Measurements from ENCODE around the gene BCR. TPM values are rescaled to one million over a fixed set of nuclear protein-coding genes. Genes with fewer than 3 reads are reported as not detected.

Gene BCR
- total and polyA plus RNA-seq, 2 of the 8 experiments (the other 6 are each of a cell fraction or from before 2014, with no cell fraction given): 66.7 to 130 TPM

- Histone ChIP-seq H2BK120ac (replicated peaks; ENCODE audit: low read depth, low read length) (no peak overlapping the region), H4K8ac (ENCODE audit: extremely low read depth, insufficient read depth, low read length) (no peak overlapping the region; the same call in 1 of the 2 replicates), H3K18ac (ENCODE audit: extremely low read depth, low read length) (no peak overlapping the region), H3K9ac (replicated peaks in 1 of 4; ENCODE audit: extremely low read depth in 1 of 4, low read depth in 3 of 4, low read length in 3 of 4) (no peak overlapping the region), H4K20me1 (replicated peaks in 1 of 2; ENCODE audit: control insufficient read depth in 1 of 2, insufficient read depth in 2 of 2, low read length in 2 of 2) (peaks cover 9 to 35% of the 10 kb centered on the region in 2 experiments), H3K4me1 (replicated peaks in 1 of 4; ENCODE audit: control insufficient read depth in 3 of 4, insufficient read depth in 4 of 4, low read length in 3 of 4) (peaks cover 0 to 8% (median 1%) of the 10 kb centered on the region in 4 experiments; a peak in 4 of 7 replicates), H2BK12ac (ENCODE audit: low read depth, low read length) (no peak overlapping the region), H2BK20ac (ENCODE audit: low read length) (no peak overlapping the region), H2AK5ac (ENCODE audit: low read depth, low read length) (no peak overlapping the region), H3K14ac (ENCODE audit: insufficient read length) (no peak overlapping the region), H3K79me1 (ENCODE audit: low read depth, low read length) (no peaks in the 10 kb centered on the region), H3K79me2 (ENCODE audit: control insufficient read depth in 1 of 2, insufficient read depth in 2 of 2, low read length in 2 of 2) (no peaks in the 10 kb centered on the region; a peak in 1 of 4 replicates), H4K5ac (ENCODE audit: insufficient read length, low read depth, low read length) (no peak overlapping the region), H3K23ac (ENCODE audit: insufficient read length) (no peak overlapping the region), H3K23me2 (ENCODE audit: low read depth, low read length) (no peaks in the 10 kb centered on the region), H2AFZ (ENCODE audit: low read length) (no peak overlapping the region), H3K27ac (ENCODE audit: low read depth, low read length) (no peak overlapping the region), H3K4me2 (ENCODE audit: insufficient read depth in 1 of 2, low read depth in 2 of 2, low read length in 2 of 2) (no peak overlapping the region), H2BK15ac (ENCODE audit: low read length) (no peak overlapping the region), H4K91ac (replicated peaks; ENCODE audit: insufficient read length, low read length) (no peak overlapping the region), H3K27me3 (replicated peaks in 1 of 4; ENCODE audit: control insufficient read depth in 3 of 4, extremely low read depth in 1 of 4, insufficient read depth in 3 of 4, low read length in 3 of 4) (no peaks in the 10 kb centered on the region), H3K9me3 (ENCODE audit: insufficient read depth in 2 of 2, low read depth in 1 of 2, low read length in 1 of 2) (no peaks in the 10 kb centered on the region), H3K56ac (replicated peaks; ENCODE audit: insufficient read length, low read depth, low read length) (no peak overlapping the region), H3K4me3 (ENCODE audit: extremely low read depth in 1 of 4, insufficient read depth in 2 of 4, low read depth in 3 of 4, low read length in 4 of 4) (no peak overlapping the region), H2BK5ac (ENCODE audit: low read depth, low read length) (no peak overlapping the region), H3K4ac (replicated peaks; ENCODE audit: insufficient read length, low read depth, low read length) (no peak overlapping the region), H3K36me3 (ENCODE audit: control insufficient read depth in 2 of 4, insufficient read depth in 4 of 4, low read length in 3 of 4) (peaks cover 6 to 51% (median 14%) of the 10 kb centered on the region in 4 experiments; a peak in 7 of 8 replicates)
- 95% methylated on average over 22 of the region's 22 CpGs; no CpG with 5 or more reads in 1 of the 2 experiments for WGBS, 2 experiments (ENCODE audit: extremely low coverage in 1 of 2, insufficient coverage in 1 of 2, insufficient read length in 1 of 2, insufficient replicate concordance in 2 of 2, low coverage in 1 of 2, low lambda C conversion rate in 2 of 2, missing lambda C conversion rate in 1 of 2)
- DNase-seq (ENCODE audit: low read depth in 1 of 2, low spot score in 2 of 2) (no peak), FAIRE-seq (no peak)
- ChIA-PET CTCF (ENCODE audit: partially characterized antibody) (interaction anchor here (1.1 to 13.6 kb wide), 7 partner anchors 10 to 134 kb away, joined by 3 to 249 read pairs (median 4); partner anchors contain the start of gene BCR), POLR2A (ENCODE audit: partially characterized antibody) (no interaction called here)
- TF ChIP-seq CHD2 (IDR thresholded peaks at IDR 0.05; ENCODE audit: low read length): no peak
- no peak for TF ChIP-seq CTCF (IDR thresholded peaks at IDR 0.05; ENCODE audit: control extremely low read depth in 1 of 3, insufficient read depth in 1 of 3, low read depth in 1 of 3, low read length in 3 of 3)
- TF ChIP-seq FOSL1 (IDR thresholded peaks at IDR 0.05; ENCODE audit: insufficient read depth, low read depth, low read length): no peak
- TF ChIP-seq ZNF274 (IDR thresholded peaks at IDR 0.05; ENCODE audit: borderline replicate concordance, extremely low read depth, low read length): no peak
- no peak for TF ChIP-seq SIX5 (IDR thresholded peaks at IDR 0.05; ENCODE audit: low read depth, low read length)
- no peak for TF ChIP-seq SUZ12 (IDR thresholded peaks at IDR 0.05; ENCODE audit: low read length)
- TF ChIP-seq HDAC6 (IDR thresholded peaks at IDR 0.05; ENCODE audit: low read depth, low read length): no peak
- no peak for TF ChIP-seq SIN3A (conservative IDR thresholded peaks at IDR 0.05 in 1 of 2, IDR thresholded peaks at IDR 0.05 in 1 of 2; ENCODE audit: low read depth in 1 of 2, low read length in 2 of 2)
- TF ChIP-seq GABPA (IDR thresholded peaks at IDR 0.05; ENCODE audit: borderline replicate concordance, insufficient read depth, low read length): no peak
These were observed 103.5 kb downstream of the BCR start for GRCh38 chr22:23283591-23284503.

Measured in H1 (cell line).